ENCODE data around the gene GFOD1.

DNA sequence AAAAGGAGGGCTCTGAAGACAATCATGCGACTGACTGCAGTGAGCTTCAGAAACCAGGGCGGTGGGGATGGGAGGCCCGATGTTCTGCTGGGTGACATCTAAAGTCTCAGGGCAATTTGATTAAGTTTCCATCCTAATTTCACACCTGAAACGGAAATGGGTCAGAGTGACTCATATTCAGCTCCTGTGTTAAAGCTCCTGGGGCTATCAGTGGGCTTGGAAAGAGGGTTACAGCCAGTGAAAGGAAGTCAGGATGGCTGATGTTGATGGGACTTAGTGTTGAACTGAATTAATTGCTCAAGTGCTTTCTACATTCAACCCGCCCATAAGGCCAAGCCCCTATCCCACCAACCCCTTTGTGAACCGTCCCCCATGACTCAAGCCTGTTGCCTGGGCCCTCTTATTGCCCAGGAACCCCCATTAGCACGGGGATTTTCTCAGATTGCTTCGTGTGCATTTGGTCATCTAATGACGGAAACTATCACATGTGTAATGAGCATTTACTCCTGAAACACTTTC, 112.0 kb downstream of the GFOD1 start:
- TF ChIP-seq, protein P1, sequence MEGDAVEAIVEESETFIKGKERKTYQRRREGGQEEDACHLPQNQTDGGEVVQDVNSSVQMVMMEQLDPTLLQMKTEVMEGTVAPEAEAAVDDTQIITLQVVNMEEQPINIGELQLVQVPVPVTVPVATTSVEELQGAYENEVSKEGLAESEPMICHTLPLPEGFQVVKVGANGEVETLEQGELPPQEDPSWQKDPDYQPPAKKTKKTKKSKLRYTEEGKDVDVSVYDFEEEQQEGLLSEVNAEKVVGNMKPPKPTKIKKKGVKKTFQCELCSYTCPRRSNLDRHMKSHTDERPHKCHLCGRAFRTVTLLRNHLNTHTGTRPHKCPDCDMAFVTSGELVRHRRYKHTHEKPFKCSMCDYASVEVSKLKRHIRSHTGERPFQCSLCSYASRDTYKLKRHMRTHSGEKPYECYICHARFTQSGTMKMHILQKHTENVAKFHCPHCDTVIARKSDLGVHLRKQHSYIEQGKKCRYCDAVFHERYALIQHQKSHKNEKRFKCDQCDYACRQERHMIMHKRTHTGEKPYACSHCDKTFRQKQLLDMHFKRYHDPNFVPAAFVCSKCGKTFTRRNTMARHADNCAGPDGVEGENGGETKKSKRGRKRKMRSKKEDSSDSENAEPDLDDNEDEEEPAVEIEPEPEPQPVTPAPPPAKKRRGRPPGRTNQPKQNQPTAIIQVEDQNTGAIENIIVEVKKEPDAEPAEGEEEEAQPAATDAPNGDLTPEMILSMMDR (IDR thresholded peaks at IDR 0.05; ENCODE audit: low read depth, low read length, poor library complexity, severe bottlenecking), result no peak
- TF ChIP-seq EZH2phosphoT487 (IDR thresholded peaks at IDR 0.05; ENCODE audit: borderline replicate concordance, low read length), result no peak
